BE2C (cell line): ENCODE results near the gene NR2C2.

Experiments
- DNase-seq: peaks from one replicate; pipeline ENCODE4 v3.0.0-alpha.2; 2020
- H3K27me3 ChIP-seq: fragments of 250-450 bp; sonication (Bioruptor Pico); 2 replicates; pipeline ENCODE4 v1.5.1; 2020; ENCODE audit warnings: mild to moderate bottlenecking
- H3K36me3 ChIP-seq: fragments of 250-450 bp; sonication (Bioruptor Pico); 2 replicates; pipeline ENCODE4 v1.5.1; 2020; ENCODE audit warnings: mild to moderate bottlenecking
- H3K4me1 ChIP-seq: fragments of 250-450 bp; sonication (Bioruptor Pico); 2 replicates; pipeline ENCODE4 v1.5.1; 2020
- H3K4me3 ChIP-seq: 2 replicates; pipeline ENCODE4 v1.5.1; 2011; ENCODE audit warnings: low read depth, low read length
- H3K9me3 ChIP-seq: fragments of 250-450 bp; sonication (Bioruptor Pico); 2 replicates; pipeline ENCODE4 v1.5.1; 2020
- TF ChIP-seq, protein P1 (sequence below): IDR thresholded peaks from 2 replicates; pipeline ENCODE4 v1.5.1; 2012; ENCODE audit warnings: mild to moderate bottlenecking, low read depth, low read length

The NR2C2 gene

DNA sequence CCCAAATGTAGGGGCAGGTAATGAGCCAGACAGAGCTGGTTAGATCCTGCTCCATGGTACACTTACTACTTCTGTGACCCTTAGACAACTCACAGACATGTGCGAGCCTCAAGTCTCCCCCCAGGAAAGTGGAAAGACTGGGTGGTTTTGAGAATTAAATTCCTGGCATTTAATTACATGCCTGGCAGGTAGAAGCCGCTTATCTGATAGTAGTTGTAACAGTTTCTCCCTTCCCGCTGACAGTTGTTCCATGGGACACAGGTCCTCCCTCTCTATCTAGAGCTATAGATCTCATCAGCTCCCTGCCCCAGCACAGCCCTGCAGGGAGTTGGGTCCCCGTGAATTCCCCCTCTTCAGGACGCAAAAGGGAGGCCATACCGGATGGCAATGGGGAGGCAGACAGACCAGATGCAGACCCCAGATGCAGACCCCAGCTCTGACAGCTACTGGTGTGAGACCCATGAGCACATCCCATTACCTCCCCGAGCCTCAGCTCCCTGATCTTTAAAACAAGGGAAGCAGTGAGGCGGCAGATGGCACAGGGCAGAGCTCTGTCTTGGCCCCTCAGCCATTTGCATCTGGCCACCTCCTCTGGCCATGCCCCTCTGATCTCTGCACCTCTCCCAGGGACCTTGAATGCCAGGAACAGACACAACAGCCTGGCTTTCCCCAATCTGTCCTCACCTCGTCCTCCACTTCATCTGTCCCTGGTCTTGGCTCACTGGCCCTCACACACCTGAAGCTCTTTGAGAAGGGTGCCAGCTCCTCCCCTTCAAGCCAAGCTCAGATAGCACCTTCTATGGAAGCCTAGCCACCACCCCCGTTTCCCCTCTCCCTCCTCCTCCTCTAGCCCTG lies 34.1 kb upstream of the NR2C2 start:
- no peaks in the 10 kb centered on the region for H3K36me3 ChIP-seq
- TF ChIP-seq, protein P1, sequence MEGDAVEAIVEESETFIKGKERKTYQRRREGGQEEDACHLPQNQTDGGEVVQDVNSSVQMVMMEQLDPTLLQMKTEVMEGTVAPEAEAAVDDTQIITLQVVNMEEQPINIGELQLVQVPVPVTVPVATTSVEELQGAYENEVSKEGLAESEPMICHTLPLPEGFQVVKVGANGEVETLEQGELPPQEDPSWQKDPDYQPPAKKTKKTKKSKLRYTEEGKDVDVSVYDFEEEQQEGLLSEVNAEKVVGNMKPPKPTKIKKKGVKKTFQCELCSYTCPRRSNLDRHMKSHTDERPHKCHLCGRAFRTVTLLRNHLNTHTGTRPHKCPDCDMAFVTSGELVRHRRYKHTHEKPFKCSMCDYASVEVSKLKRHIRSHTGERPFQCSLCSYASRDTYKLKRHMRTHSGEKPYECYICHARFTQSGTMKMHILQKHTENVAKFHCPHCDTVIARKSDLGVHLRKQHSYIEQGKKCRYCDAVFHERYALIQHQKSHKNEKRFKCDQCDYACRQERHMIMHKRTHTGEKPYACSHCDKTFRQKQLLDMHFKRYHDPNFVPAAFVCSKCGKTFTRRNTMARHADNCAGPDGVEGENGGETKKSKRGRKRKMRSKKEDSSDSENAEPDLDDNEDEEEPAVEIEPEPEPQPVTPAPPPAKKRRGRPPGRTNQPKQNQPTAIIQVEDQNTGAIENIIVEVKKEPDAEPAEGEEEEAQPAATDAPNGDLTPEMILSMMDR: no peak
- H3K4me1 ChIP-seq: no peaks in the 10 kb centered on the region; the same call in 1 of the 2 replicates
- DNase-seq: no peak
- H3K27me3 ChIP-seq: no peaks in the 10 kb centered on the region
- H3K9me3 ChIP-seq: no peaks in the 10 kb centered on the region
- H3K4me3 ChIP-seq: no peak overlapping the region

DNA sequence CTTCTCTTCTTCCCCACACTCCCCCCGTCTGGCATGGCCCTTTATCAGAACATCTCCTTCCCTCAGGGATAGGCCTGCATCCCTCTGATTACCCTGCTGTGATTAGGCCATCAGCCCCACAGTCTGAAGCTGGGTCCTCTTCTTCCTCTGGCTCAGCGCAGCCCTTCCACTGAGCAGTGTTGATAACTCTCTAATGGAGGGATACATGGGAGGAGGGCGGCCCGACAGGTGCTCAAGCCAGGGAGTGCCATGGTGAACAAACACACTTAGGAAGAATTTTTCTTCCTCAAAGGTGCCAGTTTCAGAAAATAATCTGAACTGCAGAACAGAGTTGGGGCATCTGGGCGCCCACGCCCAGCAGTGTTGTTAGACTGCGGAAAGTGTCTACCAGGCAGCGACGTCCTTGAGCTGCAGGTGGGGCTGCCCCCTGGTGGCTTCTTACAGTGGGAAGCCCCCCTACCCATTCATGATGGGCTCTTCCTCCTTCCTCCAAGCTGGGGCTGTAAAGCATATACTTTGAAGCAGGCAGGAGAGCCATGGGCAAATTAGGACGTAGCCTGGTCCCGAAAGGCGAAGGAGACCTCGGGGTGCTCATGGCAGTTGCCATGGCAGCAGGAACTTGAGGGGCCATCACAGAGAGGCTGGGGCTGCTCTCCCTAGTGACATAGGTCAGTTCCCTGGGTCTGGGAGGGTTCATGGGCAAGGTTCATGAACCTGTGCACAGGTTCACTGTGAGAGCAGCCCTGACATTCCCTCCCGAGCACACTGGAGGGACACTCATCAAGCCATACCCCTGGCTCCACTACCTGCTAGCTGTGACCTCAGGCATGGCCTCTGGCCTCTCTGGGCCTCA lies 33.2 kb upstream of the NR2C2 start:
- Histone ChIP-seq H3K36me3 (no peaks in the 10 kb centered on the region), H3K4me3 (no peak overlapping the region), H3K9me3 (no peaks in the 10 kb centered on the region), H3K4me1 (no peaks in the 10 kb centered on the region; the same call in 1 of the 2 replicates), H3K27me3 (no peaks in the 10 kb centered on the region)
- TF ChIP-seq, protein P1: peak; percentile 56
- peak; percentile 51 for DNase-seq

DNA sequence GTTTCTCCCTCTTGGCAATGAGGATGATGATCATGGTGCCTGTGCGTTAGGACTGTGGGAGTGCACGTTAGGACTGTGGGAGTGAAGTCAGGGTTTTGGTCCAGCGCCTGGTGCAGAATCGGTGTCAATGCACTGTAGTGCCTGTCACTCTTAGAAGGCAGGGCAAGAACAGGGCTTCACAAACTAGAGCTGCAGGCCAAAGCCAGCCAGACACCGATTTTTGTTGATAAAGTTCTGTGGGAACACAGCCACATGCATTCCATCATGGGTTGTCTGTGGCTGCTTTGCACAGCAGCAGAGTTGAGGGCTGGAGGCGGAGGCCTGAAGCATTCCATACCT lies 32.6 kb upstream of the NR2C2 start:
- DNase-seq: no peak
- Histone ChIP-seq H3K9me3 (no peaks in the 10 kb centered on the region), H3K4me3 (no peak overlapping the region), H3K27me3 (no peaks in the 10 kb centered on the region), H3K4me1 (no peaks in the 10 kb centered on the region; the same call in 1 of the 2 replicates), H3K36me3 (no peaks in the 10 kb centered on the region)
- TF ChIP-seq, protein P1: no peak

DNA sequence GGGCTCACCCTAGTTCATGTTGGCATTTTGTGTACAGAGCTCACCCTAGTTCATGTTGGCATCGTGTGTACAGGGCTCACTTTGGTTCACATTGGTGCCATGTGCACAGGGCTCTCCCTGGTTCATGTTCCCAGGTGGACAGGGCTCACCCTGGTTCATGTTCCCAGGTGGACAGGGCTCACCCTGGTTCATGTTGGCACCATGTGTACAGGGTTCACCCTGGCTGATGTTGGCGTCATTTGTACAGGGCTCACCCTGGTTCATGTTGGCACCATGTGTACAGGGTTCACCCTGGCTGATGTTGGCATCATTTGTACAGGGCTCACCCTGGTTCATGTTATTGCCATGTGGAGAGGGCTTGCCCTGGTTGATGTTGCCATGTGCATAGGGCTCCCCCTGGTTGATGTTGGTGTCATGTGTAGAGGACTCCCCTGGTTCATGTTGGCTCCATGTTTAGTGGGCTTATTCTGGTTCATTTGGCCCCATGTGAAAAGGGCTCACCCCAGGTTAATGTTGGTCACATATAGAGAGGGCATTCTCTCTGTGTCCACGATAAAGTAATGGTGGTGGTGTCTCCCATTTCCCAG lies 31.7 kb upstream of the NR2C2 start:
- H3K9me3 ChIP-seq: no peaks in the 10 kb centered on the region
- H3K4me3 ChIP-seq: no peak overlapping the region
- TF ChIP-seq, protein P1: peak; percentile 32; the same call in 1 of the 2 replicates
- no peak for DNase-seq
- no peaks in the 10 kb centered on the region for H3K27me3 ChIP-seq
- H3K36me3 ChIP-seq: no peaks in the 10 kb centered on the region
- no peaks in the 10 kb centered on the region; the same call in 1 of the 2 replicates for H3K4me1 ChIP-seq

DNA sequence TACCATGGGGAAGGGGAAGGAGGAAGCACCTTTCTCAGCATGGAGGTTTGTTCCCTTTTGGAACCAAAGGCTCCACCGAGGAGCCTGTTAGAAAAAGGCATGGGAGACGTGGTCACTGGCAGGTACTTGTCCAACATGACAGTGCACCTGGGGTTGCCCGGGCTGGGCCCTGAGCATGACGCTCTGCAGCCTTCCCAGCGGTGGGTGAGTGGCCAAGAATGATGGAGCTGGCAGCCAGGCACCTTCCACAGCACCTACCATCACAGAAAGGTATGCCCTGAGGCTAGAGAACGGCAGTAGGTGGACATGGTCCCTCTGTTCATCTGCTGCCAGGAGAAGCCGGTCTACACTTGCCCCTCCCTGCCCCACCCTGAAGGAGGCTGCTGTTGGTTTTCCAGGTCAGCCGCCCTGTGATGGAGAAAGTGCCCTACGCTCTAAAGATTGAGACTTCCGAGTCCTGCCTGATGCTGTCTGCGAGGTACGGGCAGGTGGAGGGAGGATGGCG lies 29.0 kb upstream of the NR2C2 start:
- no peak overlapping the region for H3K4me3 ChIP-seq
- no peaks in the 10 kb centered on the region for H3K36me3 ChIP-seq
- TF ChIP-seq, protein P1: no peak
- H3K27me3 ChIP-seq: no peaks in the 10 kb centered on the region
- no peaks in the 10 kb centered on the region for H3K9me3 ChIP-seq
- no peaks in the 10 kb centered on the region; the same call in none of the 2 replicates for H3K4me1 ChIP-seq
- DNase-seq: no peak
